ENCODE results near the gene PROK2.

DNA sequence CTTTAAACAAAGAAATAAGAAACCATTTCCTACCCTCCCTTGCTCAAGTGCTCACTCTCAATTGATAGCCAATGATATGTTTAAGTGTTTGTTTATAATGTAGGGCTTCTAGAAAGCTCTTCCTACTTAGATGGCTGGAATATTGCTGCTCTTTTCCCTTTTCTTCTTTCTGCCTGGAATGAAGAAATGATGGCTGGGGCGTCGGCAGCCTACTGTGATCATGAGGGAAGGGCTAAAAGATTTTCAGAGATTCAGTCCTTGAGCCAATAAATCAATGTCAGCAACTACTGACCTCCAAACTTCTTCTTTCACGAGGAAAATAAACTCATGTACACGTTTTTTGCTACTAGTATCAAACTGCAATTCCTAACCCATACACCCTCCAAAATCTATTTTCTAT is 33.3 kb downstream of the PROK2 start:
- TF ChIP-seq, protein P1, sequence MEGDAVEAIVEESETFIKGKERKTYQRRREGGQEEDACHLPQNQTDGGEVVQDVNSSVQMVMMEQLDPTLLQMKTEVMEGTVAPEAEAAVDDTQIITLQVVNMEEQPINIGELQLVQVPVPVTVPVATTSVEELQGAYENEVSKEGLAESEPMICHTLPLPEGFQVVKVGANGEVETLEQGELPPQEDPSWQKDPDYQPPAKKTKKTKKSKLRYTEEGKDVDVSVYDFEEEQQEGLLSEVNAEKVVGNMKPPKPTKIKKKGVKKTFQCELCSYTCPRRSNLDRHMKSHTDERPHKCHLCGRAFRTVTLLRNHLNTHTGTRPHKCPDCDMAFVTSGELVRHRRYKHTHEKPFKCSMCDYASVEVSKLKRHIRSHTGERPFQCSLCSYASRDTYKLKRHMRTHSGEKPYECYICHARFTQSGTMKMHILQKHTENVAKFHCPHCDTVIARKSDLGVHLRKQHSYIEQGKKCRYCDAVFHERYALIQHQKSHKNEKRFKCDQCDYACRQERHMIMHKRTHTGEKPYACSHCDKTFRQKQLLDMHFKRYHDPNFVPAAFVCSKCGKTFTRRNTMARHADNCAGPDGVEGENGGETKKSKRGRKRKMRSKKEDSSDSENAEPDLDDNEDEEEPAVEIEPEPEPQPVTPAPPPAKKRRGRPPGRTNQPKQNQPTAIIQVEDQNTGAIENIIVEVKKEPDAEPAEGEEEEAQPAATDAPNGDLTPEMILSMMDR (conservative IDR thresholded peaks at IDR 0.05; ENCODE audit: low read length) = no peak
- TF ChIP-seq EZH2phosphoT487 (IDR thresholded peaks at IDR 0.05; ENCODE audit: borderline replicate concordance) = no peak
